Measurements from ENCODE around the gene VANGL2. TPM values are rescaled to one million over a fixed set of nuclear protein-coding genes. Genes with fewer than 3 reads are reported as not detected.

VANGL2 gene
- total RNA-seq, 4 donors from 2014 or later = 0.26 to 1.2 (median 0.78) TPM; not detected in 1

GRCh38 chr1:160419150-160419837, 18.9 kb downstream of the VANGL2 start:
- no peak overlapping the region for H3K27ac ChIP-seq
- H3K36me3 ChIP-seq = no peaks in the 10 kb centered on the region
- H3K4me1 ChIP-seq = no peaks in the 10 kb centered on the region
- no peak overlapping the region for H3K4me3 ChIP-seq
- no peaks in the 10 kb centered on the region for H3K27me3 ChIP-seq
- ATAC-seq (no peak), DNase-seq (no peak)
- TF ChIP-seq POLR2A (IDR thresholded peaks at IDR 0.05) = no peak
- no peak for TF ChIP-seq CTCF (IDR thresholded peaks at IDR 0.05 in 4 of 5, conservative IDR thresholded peaks at IDR 0.05 in 1 of 5)
- in situ Hi-C loops (cut with MboI; ENCODE audit: low sequenced_read_pairs in 4 of 4) (no loop called here), intact Hi-C loops (cut with DNase I; ENCODE audit: low total_unique reads) (no loop called here)
- H3K9me3 ChIP-seq = no peaks in the 10 kb centered on the region

DNA sequence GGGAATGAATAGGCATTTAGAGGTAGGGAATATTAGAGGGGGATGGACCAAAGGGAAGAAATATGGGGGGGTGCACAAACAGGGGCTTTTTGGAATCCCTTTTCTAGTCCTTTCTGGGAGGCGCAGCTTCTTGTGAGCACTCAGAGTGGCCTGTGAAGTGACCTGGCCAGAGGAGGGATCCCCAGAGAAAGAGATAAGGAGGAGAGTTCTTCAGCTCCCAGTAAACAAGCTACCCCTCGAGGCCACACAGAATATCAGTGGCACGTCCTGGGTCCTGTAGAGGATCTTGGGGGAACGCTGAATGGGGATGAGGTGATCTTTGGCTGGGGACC, 19.4 kb downstream of the VANGL2 start:
- Histone ChIP-seq H3K27me3 (no peaks in the 10 kb centered on the region), H3K4me1 (no peaks in the 10 kb centered on the region), H3K9me3 (no peaks in the 10 kb centered on the region), H3K36me3 (no peaks in the 10 kb centered on the region), H3K4me3 (no peak overlapping the region), H3K27ac (no peak overlapping the region)
- DNase-seq (no peak), ATAC-seq (no peak)
- TF ChIP-seq CTCF (IDR thresholded peaks at IDR 0.05 in 4 of 5, conservative IDR thresholded peaks at IDR 0.05 in 1 of 5) = no peak
- no peak for TF ChIP-seq POLR2A (IDR thresholded peaks at IDR 0.05)
- in situ Hi-C loops (cut with MboI; ENCODE audit: low sequenced_read_pairs in 4 of 4) = loop anchor here in 2 of 4 donors (10.0 kb wide), 1 partner anchor 195 kb away; no protein-coding TSS in a partner anchor
- intact Hi-C loops (cut with DNase I; ENCODE audit: low total_unique reads) = no loop called here

DNA sequence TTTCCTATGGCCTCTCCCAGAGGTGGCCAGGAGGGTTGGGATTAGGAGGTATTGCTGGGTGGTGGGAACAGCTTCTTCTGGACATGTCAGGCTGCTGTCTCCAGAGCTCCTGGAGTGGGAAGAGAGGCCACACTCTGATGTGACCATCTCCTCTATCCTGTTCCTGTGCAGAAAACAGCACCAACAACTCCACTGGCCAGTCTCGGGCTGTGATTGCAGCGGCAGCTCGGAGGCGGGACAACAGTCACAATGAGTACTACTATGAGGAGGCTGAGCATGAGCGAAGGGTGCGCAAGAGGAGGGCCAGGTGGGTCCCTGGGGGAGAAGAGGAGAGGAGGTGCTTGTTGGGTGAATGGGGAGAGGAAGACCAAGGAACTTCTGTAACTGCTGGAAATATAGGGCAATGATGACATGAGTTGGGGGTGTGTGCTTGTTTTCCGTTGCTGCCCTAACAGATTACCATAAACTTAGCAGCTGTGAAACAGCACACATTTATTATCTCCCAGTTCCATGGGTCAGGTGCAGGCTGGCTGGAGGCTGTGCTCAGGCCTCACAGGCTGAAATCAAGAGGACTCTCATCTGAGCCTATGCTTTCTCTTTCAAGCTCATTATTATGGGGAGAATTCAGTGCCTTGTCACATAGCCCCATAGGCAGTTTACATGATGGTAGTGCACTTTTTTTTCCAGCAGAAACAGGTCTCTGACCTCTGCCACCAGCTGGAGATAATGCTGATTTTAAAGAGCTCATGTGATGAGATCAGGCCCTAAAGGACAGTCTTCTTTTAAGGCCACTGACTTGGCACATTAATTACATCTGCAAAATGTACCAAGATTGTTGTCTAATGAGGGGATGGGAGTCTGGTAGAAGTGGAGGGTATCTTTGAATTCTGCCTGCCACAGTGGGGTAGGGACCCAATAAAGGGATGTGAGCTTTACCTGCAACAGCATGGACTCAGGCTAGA, 20.8 kb downstream of the VANGL2 start:
- no peaks in the 10 kb centered on the region for H3K27me3 ChIP-seq
- TF ChIP-seq CTCF (IDR thresholded peaks at IDR 0.05 in 4 of 5, conservative IDR thresholded peaks at IDR 0.05 in 1 of 5) (no peak), POLR2A (IDR thresholded peaks at IDR 0.05) (no peak)
- no peak overlapping the region for H3K4me3 ChIP-seq
- no peak for DNase-seq
- intact Hi-C loops (cut with DNase I; ENCODE audit: low total_unique reads) = no loop called here
- no peaks in the 10 kb centered on the region for H3K4me1 ChIP-seq
- in situ Hi-C loops (cut with MboI; ENCODE audit: low sequenced_read_pairs in 4 of 4) = loop anchor here in 2 of 4 donors (10.0 kb wide), 1 partner anchor 194 kb away; no protein-coding TSS in a partner anchor
- no peaks in the 10 kb centered on the region for H3K9me3 ChIP-seq
- no peak overlapping the region for H3K27ac ChIP-seq
- no peaks in the 10 kb centered on the region for H3K36me3 ChIP-seq
- ATAC-seq = no peak

DNA sequence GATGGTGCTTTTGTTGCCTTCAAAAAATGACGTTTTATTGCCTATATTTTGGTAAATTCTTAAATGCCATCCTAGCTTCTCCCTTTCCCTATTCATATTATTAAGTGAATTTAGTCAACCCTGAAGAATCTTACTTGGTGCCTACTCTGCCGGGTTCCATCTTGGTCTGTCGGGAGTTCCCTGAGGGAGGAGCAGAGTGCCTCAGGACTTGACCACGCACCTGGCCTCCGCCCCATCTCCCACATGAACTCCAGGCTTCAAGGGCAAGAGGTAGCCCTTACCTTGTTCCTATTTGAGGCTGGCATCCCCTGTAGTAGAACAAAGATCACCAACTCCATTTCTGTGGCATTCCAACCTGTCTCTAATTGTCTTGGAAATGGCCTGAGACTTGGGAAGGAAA, 21.5 kb downstream of the VANGL2 start:
- Histone ChIP-seq H3K4me3 (no peak overlapping the region), H3K27ac (no peak overlapping the region), H3K27me3 (no peaks in the 10 kb centered on the region), H3K36me3 (no peaks in the 10 kb centered on the region), H3K4me1 (no peaks in the 10 kb centered on the region), H3K9me3 (no peaks in the 10 kb centered on the region)
- intact Hi-C loops (cut with DNase I; ENCODE audit: low total_unique reads) = no loop called here
- DNase-seq (no peak), ATAC-seq (no peak)
- no peak for TF ChIP-seq CTCF (IDR thresholded peaks at IDR 0.05 in 4 of 5, conservative IDR thresholded peaks at IDR 0.05 in 1 of 5)
- TF ChIP-seq POLR2A (IDR thresholded peaks at IDR 0.05) = no peak
- in situ Hi-C loops (cut with MboI; ENCODE audit: low sequenced_read_pairs in 4 of 4) = loop anchor here in 2 of 4 donors (10.0 kb wide), 1 partner anchor 193 kb away; no protein-coding TSS in a partner anchor

All from gastrocnemius medialis (tissue), 4 donors.